Stimulated activated CD8-positive, alpha-beta memory T cell treated with anti-CD3 and anti-CD28 coated beads, Interleukin-12 subunit alpha, Interleukin-12 subunit beta, amount 100 ng/mL, for 4 hours (primary cell): ENCODE measurements around the gene DNM2.
"Not testable (repeated sequence)": the region's sequence is repeated elsewhere in the genome, so short reads cannot be mapped to it uniquely, and the experiment has no call there.

Experiments
- DNase-seq: peaks from one replicate; pipeline ENCODE4 v3.0.0-alpha.2; 2020; ENCODE audit warnings: low read depth

Gene DNM2

DNA sequence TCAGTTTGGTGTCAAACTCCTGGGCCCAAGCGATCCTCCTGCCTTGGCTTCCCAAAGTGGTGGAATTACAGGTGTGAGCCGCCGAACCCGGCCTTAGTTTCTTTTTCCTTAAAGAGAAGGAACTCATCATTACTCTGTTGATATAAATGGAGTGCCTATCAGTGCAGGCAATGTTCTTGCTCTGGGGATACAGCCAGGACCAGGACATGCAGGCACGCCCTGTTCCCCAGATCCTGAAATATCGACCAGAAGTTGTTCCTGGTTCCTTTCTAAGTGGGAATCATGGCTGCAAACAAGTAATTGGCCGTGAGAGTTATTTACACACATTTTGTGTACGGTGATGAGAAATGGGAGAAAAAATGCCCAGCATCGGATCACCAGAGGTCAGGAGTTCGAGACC is 8.4 kb downstream of the DNM2 start:
- no peak for DNase-seq

DNA sequence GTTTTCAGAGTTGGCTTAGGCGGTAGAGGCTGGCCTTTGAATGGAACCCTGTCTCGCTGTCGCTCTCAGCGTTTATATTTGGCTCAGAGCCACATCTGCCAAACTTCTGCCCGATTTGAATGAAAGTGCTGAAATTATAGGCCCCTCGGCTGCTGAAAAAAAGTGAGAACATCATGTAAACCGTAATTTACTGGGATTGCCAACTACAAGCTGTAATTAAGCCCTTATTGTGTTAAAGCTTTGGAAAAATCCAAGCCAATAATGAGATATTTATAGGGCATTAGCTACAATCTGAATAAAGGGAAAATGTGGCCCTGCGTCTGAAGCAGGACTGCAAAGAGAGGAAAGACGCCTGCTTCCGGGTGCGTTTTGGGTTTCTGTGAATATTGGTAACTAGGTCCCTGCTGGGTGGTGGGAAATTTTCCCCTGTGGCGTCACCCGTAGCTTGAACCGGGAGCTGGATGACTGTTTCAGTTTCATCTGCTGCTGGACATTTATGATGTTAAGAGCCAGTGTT is 9.9 kb downstream of the DNM2 start:
- DNase-seq, result no peak

DNA sequence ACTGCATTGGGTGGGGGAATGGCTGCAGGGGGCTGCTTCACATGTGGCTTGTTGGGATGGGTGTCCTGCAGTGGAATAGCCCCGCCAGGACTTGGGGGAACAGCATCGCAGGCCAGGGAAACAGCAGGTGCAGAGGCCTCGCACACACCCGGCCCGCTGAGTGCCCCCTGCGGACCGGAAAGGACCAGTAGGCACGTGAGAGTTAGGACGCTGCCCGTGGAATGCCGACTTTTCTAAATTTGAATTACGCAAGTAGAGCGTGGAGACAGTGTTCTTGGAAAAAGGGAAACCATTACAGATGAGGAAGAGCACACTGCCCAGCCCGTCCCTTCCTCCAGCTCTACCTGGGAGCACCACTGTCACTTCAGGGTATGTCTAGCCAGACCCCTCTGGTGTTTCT is 11.5 kb downstream of the DNM2 start:
- DNase-seq, result no peak

DNA sequence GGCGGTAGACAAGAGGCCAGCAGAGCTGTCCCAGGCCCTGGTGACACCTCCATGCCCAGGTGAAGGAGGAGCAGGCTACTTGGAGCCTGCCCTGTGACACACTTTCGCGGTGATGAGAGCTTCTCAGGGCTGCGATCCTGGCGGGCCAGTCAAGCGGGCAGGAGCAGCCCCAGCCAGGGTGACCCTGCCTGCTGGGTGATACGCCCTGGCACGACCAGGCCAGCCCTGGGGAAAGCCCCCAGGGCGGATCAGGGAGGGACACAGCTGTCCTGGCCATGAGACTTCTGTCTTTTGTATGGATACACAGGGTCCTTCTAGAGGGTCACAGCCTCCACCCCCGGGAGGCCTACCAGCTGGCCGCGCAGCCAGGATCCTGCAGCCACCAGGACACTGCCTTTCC is 13.1 kb downstream of the DNM2 start:
- no peak for DNase-seq

DNA sequence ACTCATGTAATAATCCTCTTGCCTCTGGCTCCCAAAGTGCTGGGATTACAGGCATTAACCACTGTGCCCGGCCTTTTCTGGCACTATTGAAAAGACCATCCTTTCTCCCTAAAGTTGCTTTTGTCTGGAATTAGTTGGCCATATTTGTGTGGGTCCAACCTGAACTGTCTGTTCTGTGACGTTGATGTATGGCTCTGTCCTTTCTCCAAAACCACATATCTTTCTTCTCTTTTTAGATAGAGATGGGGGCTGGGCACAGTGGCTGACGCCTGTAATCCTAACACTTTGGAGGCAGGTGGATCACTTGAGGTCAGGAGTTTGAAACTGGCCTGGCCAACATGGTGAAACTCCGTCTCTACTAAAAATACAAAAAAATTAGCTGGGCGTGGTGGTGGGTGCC is 17.9 kb downstream of the DNM2 start:
- DNase-seq, result no peak

DNA sequence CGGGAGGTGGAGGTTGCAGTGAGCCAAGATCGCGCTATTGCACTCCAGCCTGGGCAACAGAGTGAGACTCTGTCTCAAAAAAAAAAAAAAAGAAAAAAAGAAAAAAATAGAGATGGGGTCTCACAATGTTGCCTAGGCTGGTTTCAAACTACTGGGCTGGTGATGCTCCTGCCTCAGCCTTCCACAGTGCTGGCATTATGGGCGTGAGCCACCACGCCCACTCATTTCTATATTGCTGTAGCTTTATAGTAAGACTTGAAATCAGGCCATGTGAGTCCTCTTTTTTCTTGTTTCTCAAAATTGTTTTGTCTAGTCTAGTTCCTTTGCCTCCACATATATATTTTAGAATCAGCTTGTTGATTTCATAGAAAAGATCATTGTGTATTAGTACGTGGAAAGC is 18.3 kb downstream of the DNM2 start:
- no peak for DNase-seq

DNA sequence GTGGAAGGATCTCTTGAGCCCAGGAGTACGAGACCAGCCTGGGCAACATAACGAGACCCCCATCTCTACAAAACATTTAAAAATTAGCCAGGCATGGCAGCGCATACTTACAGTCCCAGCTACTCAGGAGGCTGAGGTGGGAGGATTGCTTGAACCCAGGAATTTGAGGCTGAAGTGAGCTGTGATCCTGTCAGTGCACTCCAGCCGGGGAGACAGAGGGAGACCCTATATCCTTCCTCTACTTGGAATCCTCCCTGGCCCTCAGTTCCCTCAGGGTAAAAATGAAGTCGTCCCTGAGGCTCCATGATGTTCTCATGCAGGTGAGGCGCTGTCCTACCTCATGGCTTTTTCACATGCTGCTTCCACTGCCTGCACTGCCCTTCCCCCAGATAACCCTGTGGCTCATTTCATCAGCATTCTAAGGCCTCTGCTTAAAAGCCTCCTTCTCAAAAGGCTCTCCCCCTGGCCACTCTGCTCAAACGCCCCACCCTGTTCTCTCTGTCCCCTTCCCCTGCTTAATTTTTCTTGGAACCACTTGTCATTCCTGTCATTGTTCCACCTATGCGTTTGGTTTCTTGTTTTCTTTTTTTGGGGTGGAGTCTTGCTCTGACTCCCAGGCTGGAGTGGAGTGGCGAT is 19.2 kb downstream of the DNM2 start:
- DNase-seq, result no peak

DNA sequence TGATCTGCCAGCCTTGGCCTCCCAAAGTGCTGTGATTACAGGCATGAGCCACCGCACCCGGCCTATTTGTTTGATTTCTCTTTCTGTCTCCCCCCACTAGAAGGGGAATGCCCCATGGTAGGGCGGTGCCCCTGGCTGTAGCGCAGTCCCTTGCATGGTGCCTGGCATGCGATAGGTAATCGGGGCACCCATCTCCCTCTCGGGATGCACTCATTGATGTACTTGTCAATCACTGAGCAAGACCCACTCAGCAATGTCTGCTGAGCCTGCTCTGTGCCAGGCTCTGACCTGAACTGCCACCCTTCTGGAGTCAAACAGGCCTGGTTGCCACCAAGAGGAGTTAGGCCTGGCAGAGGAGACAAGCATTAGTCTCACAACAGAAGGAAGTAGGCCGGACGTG is 19.8 kb downstream of the DNM2 start:
- DNase-seq, result no peak

DNA sequence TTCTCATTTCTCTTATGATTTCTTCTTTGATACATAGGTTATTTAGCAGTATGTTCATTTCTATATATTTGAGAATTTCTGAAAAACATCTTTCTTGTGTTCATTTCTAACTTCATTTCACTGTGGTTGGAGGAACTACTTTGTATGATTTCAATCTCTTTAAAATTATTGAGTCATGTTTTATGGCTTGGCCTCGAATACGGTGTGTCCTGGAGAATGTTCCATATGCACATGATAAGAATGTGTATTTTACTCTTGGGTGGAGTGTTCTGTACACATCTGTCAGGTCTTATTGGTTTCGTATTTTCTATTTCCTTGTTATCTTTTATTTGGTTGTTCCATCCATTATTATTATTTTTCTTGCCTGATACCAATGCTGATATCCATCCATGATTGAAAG is 22.9 kb downstream of the DNM2 start:
- no peak for DNase-seq

DNA sequence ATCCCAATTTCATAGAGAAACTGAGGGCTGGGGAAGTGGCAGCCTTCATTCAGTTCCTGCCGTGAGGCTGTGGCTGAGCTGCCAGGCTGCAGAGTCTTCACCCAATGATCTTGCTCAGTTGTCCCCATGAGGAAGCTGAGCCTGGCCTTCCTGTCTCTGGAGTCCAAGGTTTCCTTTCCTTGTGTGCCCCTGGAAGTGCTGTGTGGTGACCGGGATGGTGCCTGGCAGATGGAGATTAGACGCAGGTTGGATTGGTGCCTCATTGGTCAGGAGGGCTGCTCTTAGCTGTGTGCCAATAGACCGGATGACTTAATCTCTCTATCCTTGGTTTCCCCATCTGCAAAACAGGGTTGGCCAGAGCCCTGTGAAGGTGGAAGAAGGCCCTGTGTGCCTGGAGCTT is 24.6 kb downstream of the DNM2 start:
- no peak for DNase-seq

DNA sequence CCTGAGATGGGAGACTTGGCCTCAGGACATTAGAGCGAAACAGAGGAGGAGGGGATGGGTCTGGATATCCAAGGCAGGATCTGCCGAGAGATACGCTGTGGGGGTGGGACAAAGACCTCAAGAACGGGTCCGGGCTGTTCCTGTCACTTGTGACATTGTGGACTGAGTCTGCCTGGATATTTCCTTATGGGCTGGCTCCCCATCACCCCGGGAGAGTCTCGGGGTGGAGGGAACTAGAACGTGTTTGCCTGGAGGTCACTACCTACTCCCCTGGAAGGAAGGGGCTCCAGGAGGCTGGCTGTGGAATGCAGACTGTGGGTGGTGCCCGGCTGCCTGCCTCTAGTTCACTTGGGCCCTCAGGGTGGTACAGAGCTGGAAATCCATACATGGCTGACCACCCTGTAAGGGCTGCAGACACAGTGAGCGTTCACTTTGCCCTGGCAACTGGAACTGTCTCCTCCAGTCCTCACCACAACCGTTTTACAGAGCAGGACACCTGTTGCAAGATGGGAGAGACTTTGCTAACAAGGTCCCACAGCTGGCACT is 26.4 kb downstream of the DNM2 start:
- DNase-seq, result no peak

DNA sequence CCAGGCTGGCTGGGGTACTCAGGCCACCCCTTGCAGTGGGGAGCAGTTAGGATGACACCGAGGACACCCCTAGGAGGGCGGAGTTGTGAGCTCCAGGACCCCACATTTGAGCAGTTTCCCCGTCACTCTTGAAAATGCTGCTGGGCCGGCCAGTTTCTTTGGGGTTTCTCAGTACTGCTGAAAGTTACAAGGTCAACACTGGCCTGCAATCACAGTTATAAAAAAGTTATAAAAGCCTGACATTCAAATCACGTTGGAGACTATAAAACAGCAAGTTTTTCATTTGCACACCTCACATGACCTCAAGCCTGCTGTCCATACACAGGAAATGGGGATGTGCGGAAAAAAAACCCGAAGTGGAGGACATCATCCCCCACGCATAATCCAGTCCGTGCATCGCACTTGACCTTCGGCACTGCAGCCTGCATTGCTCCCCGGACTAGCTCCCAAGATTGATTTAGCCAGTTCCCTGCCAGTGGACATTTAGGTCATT is 27.0 kb downstream of the DNM2 start:
- no peak for DNase-seq

DNA sequence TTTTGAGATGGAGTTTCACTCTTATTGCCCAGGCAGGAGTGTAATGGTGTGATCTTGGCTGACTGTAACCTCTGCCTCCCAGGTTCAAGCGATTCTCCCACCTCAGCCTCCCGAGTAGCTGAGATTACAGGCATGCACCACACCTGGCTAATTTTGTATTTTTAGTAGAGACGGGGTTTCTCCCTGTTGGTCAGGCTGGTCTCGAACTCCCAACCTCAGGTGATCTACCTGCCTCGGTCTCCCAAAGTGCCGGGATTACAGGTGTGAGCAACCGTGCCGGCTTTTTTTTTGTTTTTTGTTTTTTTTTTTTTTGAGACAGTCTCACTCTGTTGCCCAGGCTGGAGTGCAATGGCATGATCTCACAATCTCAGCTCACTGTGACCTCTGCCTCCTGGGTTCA is 28.6 kb downstream of the DNM2 start:
- DNase-seq, result not testable (repeated sequence)

DNA sequence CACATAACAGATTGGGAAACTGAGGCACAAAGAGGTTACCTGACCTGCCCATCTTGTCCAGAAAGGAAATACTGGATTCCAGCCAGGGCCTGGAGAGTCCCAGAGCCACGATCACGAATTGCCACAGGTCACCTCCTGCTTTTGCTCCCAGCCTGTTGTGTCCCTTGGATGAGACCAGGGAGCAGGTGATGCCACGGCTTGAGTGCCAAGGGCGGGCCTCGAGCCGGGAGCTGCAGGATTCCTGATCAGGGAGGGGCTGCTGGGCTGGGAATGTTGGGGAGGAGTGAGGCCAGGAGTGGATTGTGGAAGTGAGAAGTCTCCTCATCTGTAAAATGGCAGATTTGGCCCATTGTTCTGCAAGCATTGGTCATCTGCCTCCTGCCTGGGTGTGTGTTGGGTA is 29.4 kb downstream of the DNM2 start:
- no peak for DNase-seq

DNA sequence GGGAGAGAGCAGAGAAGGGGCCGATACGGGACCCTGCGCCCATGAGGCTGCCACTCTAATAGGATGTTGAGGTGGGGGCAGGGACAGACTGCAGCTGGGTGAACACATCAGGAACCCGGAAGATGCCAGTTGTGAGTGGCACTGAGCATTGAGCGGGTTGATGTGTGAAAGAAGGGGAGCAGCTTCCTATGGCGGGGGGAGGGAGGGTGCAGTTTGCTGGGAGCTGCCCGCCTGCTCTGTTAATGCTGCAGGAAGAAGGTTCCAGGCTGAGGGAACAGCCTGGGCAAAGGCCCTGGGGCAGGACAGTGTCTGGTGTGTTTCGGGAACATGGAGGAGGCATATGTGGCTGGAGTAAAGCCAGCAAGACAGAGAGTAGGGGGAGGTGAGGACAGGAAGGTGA is 29.8 kb downstream of the DNM2 start:
- DNase-seq, result no peak

DNA sequence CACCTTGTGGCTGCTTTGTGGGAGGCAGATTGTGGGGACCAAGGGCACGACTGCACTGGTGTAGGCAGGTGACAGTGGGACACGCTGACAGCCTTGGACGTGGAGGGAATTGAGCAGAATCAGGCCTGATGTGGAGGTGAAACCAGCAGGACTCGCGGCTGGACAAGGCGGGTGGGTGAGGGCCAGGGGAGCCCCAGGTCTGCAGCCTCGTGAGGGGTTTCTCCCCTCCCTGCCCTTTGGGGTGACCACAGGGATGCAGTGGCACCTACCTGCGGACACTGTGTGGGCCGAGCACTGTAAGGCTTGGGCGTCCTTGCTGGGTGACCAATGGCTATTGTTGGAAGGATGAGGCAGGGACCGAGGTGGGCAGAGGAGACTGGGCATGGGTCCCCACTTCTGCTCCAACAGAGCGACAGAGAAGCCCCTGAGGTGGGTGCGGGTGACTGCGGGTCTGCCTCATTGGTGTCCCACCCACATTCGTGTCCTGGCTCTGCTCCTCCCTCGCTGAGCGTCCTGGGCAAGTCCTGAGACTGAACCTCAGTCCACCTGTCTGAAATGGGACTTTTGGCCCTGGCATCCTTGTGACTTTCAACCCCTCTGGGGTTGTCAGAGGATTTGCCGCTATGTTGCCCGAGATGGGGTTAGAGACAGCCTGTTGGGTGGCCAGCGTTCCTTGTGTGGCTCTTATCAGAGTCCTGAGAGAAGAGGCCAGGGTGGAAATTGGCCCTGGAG is 30.5 kb downstream of the DNM2 start:
- no peak for DNase-seq

DNA sequence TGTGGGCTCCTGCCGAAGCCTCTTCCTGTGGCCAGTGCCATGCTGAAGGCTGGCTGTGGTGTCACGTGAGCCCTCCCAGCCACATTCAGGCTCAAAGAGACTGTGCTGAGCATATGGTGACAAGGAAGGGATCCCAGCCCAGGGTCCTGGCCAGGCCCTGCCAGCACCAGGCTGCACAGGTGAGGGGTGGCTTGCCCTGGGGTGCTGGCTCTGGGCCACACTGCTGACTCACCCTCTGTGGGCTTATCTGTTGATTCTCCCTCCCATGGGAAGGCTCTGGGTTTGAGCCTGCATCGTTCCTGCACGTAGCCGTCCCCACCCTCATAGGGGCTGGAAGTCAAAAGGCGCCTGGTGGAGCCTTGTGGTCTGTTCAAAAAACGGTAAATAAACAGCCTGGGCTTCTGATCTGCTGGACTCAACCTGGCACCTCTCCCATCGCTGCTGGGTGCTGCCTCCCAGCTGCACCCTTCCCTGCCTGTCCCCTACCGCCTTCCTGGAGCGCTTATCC is 31.1 kb downstream of the DNM2 start:
- DNase-seq, result no peak

DNA sequence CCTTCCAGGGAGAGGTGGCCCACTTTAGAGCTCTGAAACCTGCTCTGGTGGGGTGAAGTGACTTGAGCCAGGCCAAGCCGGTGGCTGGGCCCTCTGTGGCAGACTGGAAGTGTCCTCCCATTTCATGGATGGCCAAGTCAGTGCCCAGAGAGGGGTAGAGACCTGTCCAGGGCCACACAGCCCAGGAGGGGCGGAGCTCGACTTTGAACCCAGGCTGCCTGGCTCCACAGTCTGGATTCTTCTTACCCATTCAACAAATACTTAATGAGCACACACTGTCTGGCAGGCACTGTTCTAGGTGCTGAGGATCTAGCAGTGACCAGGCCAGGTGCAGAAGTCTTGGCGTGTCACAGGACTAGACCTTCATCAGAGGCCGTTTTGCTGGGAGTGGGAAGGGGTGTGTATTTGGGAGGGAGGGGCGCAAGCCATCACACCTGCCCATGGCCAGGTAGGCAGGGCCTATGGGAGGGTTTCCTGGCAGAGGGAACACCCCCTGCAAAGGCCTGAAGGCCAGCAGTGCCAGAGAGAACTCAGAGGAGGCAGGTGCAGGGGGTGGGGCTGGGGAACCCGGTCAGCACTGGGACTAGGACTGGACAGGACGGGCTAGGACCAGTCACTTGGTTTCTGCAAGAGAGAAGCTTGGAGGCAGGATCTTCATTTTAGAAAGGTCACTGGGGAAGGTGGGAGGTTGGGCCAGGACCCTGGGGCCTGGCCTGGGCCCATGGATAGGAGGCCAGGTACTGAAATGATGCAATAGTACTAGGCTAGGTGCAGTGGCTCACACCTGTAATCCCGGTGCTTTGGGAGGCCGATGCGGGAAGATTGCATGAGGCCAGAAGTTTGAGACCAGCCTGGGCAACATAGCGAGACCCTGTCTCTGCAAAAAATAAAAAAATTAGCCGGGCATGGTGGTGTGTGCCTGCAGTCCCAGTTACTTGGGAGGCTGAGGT is 31.8 kb downstream of the DNM2 start:
- no peak for DNase-seq

DNA sequence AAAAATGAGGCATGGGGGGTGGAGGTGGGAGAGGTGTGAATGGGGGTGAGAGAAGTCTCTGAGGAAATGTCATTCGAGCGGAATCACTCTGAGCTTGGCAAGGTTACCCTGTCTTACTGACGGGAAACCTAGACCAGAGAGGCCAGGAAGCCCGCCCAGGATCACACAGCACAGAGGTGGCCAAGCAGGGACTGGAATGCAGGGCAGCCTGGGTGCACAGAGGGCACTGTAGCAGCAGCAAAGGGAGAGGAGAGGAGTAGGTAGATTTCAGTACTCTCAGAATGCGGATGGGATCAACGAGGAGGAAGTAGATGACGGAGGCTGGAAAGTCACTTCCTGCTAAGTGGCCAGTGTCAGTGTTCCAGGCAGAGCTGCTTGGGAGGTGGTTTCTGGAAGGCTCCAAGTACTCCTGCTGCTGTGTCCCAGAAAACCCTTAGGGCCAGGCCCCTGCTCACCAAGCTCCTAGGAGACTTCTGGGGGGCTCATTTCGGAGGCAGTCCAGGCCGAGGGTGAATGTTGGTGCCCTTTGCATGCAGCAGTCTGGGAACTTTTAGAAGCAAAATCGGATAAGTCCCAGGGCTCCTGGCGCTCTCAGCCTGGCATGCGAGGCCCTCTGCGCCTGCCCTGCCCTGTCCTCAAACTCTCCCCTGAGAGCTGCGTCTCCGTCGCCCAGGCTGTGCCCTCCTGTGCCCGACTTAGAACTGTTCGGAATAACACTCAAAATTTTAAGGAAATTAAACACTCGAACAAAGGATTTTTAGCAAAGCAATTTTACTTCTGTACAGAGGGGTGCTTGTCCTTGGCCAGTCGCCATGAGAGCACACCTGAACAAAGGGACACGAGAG is 33.5 kb downstream of the DNM2 start:
- no peak for DNase-seq

DNA sequence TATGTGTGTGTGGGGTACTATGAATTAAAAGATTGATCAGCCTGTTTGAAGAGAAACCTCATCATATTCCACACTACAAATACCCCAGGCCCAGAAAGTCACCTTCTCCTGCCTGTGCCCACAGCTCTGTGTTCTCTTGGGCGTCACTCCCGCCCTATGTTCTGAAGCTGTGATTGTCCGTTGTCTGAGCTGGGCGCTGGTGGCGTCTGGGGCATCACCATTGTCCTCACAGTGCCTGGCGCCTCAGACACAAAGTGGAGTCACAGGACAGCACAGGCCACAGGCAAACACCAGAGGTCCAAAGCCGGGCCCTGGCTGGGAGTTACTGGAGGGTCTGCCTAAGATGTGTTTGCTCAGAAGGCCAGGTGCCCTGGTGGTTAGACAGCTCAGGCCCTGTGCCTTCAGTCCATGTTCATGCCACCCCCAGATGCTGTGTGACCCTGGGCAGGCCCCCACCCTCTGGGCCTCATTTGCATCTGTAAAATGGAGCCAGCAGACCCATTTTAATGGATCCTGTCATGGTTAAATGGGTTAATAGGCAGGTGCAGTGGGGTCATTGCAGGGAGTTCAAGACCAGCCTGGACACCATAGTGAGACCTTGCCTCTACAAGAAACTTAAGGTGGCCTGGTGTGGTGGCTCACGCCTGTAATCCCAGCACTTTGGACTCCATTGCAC is 34.5 kb downstream of the DNM2 start:
- DNase-seq, result no peak
